H1 (cell line): ENCODE results near the gene ITPKB. TPM values are rescaled to one million over a fixed set of nuclear protein-coding genes. Genes with fewer than 3 reads are reported as not detected.
A peak's percentile ranks its signal among the peaks of the same experiment; 100 is the strongest.

ENCODE experiments used
- CTCF ChIA-PET: fragments of 300-600 bp; sonication (Branson Sonifier 250); formaldehyde crosslinking; loops from one replicate; lab custom pipeline; 2021; ENCODE audit not compliant: partially characterized antibody; lab: Charles Lee
- POLR2A ChIA-PET: fragments of 300-600 bp; sonication (Branson Sonifier 250); formaldehyde crosslinking; loops from one replicate; lab custom pipeline; 2021; ENCODE audit warnings: inconsistent platforms; ENCODE audit not compliant: partially characterized antibody; lab: Charles Lee
- DNase-seq, 2 experiments: peaks; one replicate each; pipeline versions ENCODE4 v3.0.0 to v3.0.0-alpha.2; 2010 to 2022; ENCODE audit warnings: low spot score in 2 of 2, low read depth in 1 of 2, mixed read lengths in 1 of 2
- FAIRE-seq: peaks from 2 replicates; lab custom pipeline; 2011; peaks lifted over from hg19 to GRCh38; lab: Jason Lieb, UNC
- H2AFZ ChIP-seq: 2 replicates; pipeline ENCODE4 v1.8.1; 2012; ENCODE audit warnings: low read length, inconsistent platforms
- H2AK5ac ChIP-seq: 2 replicates; pipeline ENCODE4 v1.6.1; 2013; ENCODE audit warnings: low read depth, low read length
- H2BK120ac ChIP-seq: replicated peaks from 2 replicates; pipeline ENCODE3; 2013; ENCODE audit warnings: low read depth, low read length, inconsistent platforms
- H2BK12ac ChIP-seq: 2 replicates; pipeline ENCODE4 v1.6.1; 2013; ENCODE audit warnings: low read depth, low read length
- H2BK15ac ChIP-seq: 2 replicates; pipeline ENCODE4 v1.6.1; 2013; ENCODE audit warnings: low read length
- H2BK20ac ChIP-seq: 2 replicates; pipeline ENCODE4 v1.6.1; 2013; ENCODE audit warnings: low read length
- H2BK5ac ChIP-seq: 2 replicates; pipeline ENCODE4 v1.6.1; 2013; ENCODE audit warnings: low read depth, low read length
- H3K14ac ChIP-seq: 2 replicates; pipeline ENCODE4 v1.6.1; 2013; ENCODE audit warnings: inconsistent platforms; ENCODE audit not compliant: insufficient read length
- H3K18ac ChIP-seq: 2 replicates; pipeline ENCODE4 v1.6.1; 2013; ENCODE audit warnings: low read length; ENCODE audit errors: extremely low read depth
- H3K23ac ChIP-seq: 2 replicates; pipeline ENCODE4 v1.6.1; 2013; ENCODE audit warnings: inconsistent platforms; ENCODE audit not compliant: insufficient read length
- H3K23me2 ChIP-seq: 2 replicates; pipeline ENCODE4 v1.6.1; 2013; ENCODE audit warnings: low read depth, low read length
- H3K27ac ChIP-seq: 2 replicates; pipeline ENCODE4 v1.6.1; 2011; ENCODE audit warnings: low read depth, low read length, inconsistent platforms
- H3K27me3 ChIP-seq, 4 experiments: replicated peaks in 1 of 4; 1 replicate in 1 of 4; 2 replicates in 3 of 4; pipeline versions ENCODE4 v1.6.1 to v1.8.1; 2011 to 2013; ENCODE audit warnings: low read length in 3 of 4, mild to moderate bottlenecking in 3 of 4, inconsistent platforms in 2 of 4, mixed read lengths in 2 of 4, moderate library complexity in 1 of 4; ENCODE audit not compliant: control insufficient read depth in 3 of 4, insufficient read depth in 3 of 4; ENCODE audit errors: extremely low read depth in 1 of 4
- H3K36me3 ChIP-seq, 4 experiments: 2 replicates each; pipeline versions ENCODE4 v1.6.1 to v1.8.1; 2011 to 2013; ENCODE audit warnings: mild to moderate bottlenecking in 4 of 4, low read length in 3 of 4, moderate library complexity in 2 of 4, control low read depth in 1 of 4, inconsistent platforms in 1 of 4; ENCODE audit not compliant: insufficient read depth in 4 of 4, control insufficient read depth in 2 of 4
- H3K4ac ChIP-seq: replicated peaks from 2 replicates; pipeline ENCODE3; 2013; ENCODE audit warnings: low read length, low read depth, mixed read lengths, inconsistent platforms; ENCODE audit not compliant: insufficient read length
- H3K4me1 ChIP-seq, 4 experiments: replicated peaks in 1 of 4; 1 replicate in 1 of 4; 2 replicates in 3 of 4; pipeline versions ENCODE4 v1.6.1 to v1.8.1; 2011 to 2013; ENCODE audit warnings: low read length in 3 of 4, inconsistent platforms in 2 of 4, mixed read lengths in 1 of 4; ENCODE audit not compliant: insufficient read depth in 4 of 4, control insufficient read depth in 3 of 4
- H3K4me2 ChIP-seq, 2 experiments: 2 replicates each; pipeline versions ENCODE4 v1.6.1 to v1.8.1; 2011 to 2013; ENCODE audit warnings: low read depth in 2 of 2, low read length in 2 of 2, control low read depth in 1 of 2, inconsistent platforms in 1 of 2, mild to moderate bottlenecking in 1 of 2; ENCODE audit not compliant: insufficient read depth in 1 of 2
- H3K4me3 ChIP-seq, 4 experiments: fragments of 200-600, 300-600 bp in 1 of 4; sonication (generic), shearing (Covaris generic), sonication (Bioruptor Twin) in 1 of 4; 2 replicates each; pipeline versions ENCODE4 v1.5.1 to v1.8.1; 2011 to 2016; ENCODE audit warnings: low read length in 4 of 4, low read depth in 3 of 4, control low read depth in 2 of 4, inconsistent platforms in 2 of 4, mild to moderate bottlenecking in 2 of 4, mixed read lengths in 1 of 4, moderate library complexity in 1 of 4; ENCODE audit not compliant: insufficient read depth in 2 of 4; ENCODE audit errors: extremely low read depth in 1 of 4
- H3K56ac ChIP-seq: replicated peaks from 2 replicates; pipeline ENCODE3; 2013; ENCODE audit warnings: low read depth, mild to moderate bottlenecking, mixed read lengths, low read length, inconsistent platforms; ENCODE audit not compliant: insufficient read length
- H3K79me1 ChIP-seq: 2 replicates; pipeline ENCODE4 v1.6.1; 2013; ENCODE audit warnings: low read depth, low read length, control low read depth
- H3K79me2 ChIP-seq, 2 experiments: 2 replicates each; pipeline versions ENCODE4 v1.6.1 to v1.8.1; 2012 to 2013; ENCODE audit warnings: low read length in 2 of 2, mild to moderate bottlenecking in 2 of 2, inconsistent platforms in 1 of 2; ENCODE audit not compliant: insufficient read depth in 2 of 2, control insufficient read depth in 1 of 2
- H3K9ac ChIP-seq, 4 experiments: replicated peaks in 1 of 4; 1 replicate in 1 of 4; 2 replicates in 3 of 4; pipeline versions ENCODE4 v1.6.1 to v1.8.1; 2011 to 2013; ENCODE audit warnings: low read depth in 3 of 4, low read length in 3 of 4, control low read depth in 2 of 4, mild to moderate bottlenecking in 2 of 4, moderate library complexity in 2 of 4, inconsistent platforms in 1 of 4; ENCODE audit errors: extremely low read depth in 1 of 4
- H3K9me3 ChIP-seq, 2 experiments: 2 replicates each; pipeline versions ENCODE4 v1.6.1 to v1.8.1; 2012 to 2013; ENCODE audit warnings: mild to moderate bottlenecking in 2 of 2, moderate library complexity in 2 of 2, control low read depth in 1 of 2, inconsistent platforms in 1 of 2, low read depth in 1 of 2, low read length in 1 of 2, mixed read lengths in 1 of 2; ENCODE audit not compliant: insufficient read depth in 2 of 2
- H4K20me1 ChIP-seq, 2 experiments: replicated peaks in 1 of 2; 2 replicates each; pipeline versions ENCODE3 to v1.8.1; 2011 to 2013; ENCODE audit warnings: inconsistent platforms in 2 of 2, low read length in 2 of 2, mild to moderate bottlenecking in 1 of 2; ENCODE audit not compliant: insufficient read depth in 2 of 2, control insufficient read depth in 1 of 2
- H4K5ac ChIP-seq: 2 replicates; pipeline ENCODE4 v1.6.1; 2013; ENCODE audit warnings: low read length, low read depth, mixed read lengths, inconsistent platforms; ENCODE audit not compliant: insufficient read length
- H4K8ac ChIP-seq: 2 replicates; pipeline ENCODE4 v1.8.0; 2013; ENCODE audit warnings: mild to moderate bottlenecking, moderate library complexity, low read length, inconsistent platforms; ENCODE audit not compliant: insufficient read depth; ENCODE audit errors: extremely low read depth
- H4K91ac ChIP-seq: replicated peaks from 2 replicates; pipeline ENCODE3; 2013; ENCODE audit warnings: low read length, mixed read lengths, inconsistent platforms; ENCODE audit not compliant: insufficient read length
- BCL11A ChIP-seq, 2 experiments: IDR thresholded peaks; one replicate each; pipeline ENCODE4 v1.6.1; 2011; ENCODE audit warnings: low read depth in 2 of 2, low read length in 2 of 2, mild to moderate bottlenecking in 2 of 2
- BRCA1 ChIP-seq: IDR thresholded peaks from 2 replicates; pipeline ENCODE4 v1.6.1; 2012; ENCODE audit warnings: low read depth, low read length, improper control_type of control experiment
- CREB1 ChIP-seq: IDR thresholded peaks from 2 replicates; pipeline ENCODE4 v1.6.1; 2012; ENCODE audit warnings: inconsistent platforms
- JUND ChIP-seq: IDR thresholded peaks from 2 replicates; pipeline ENCODE4 v1.6.1; 2011; ENCODE audit warnings: mild to moderate bottlenecking, improper control_type of control experiment, low read length
- KDM5A ChIP-seq: fragments of 200-600 bp; IDR thresholded peaks from 2 replicates; pipeline ENCODE4 v1.7.1; 2012; ENCODE audit warnings: mild to moderate bottlenecking, low read length, inconsistent platforms, mixed read lengths
- PHF8 ChIP-seq: fragments of 200-600 bp; sonication (generic); conservative IDR thresholded peaks from 2 replicates; pipeline ENCODE4 v1.7.1; 2012; ENCODE audit warnings: low read depth, mild to moderate bottlenecking, inconsistent platforms, low read length, moderate library complexity
- RAD21 ChIP-seq, 2 experiments: IDR thresholded peaks in 1 of 2; conservative IDR thresholded peaks in 1 of 2; 2 replicates each; pipeline ENCODE4 v1.6.1; 2011; ENCODE audit warnings: low read depth in 2 of 2, low read length in 2 of 2, improper control_type of control experiment in 1 of 2, inconsistent platforms in 1 of 2, mild to moderate bottlenecking in 1 of 2, moderate library complexity in 1 of 2
- RNF2 ChIP-seq: fragments of 200-900, 300-1000 bp; sonication (generic); IDR thresholded peaks from 2 replicates; pipeline ENCODE4 v1.7.1; 2016; ENCODE audit warnings: borderline replicate concordance, low read depth, mild to moderate bottlenecking, antibody characterized with exemption, low read length; ENCODE audit not compliant: poor library complexity, severe bottlenecking; ENCODE audit errors: missing control alignments
- RXRA ChIP-seq: IDR thresholded peaks from 2 replicates; pipeline ENCODE4 v1.6.1; 2011; ENCODE audit warnings: low read depth, mild to moderate bottlenecking, low read length, moderate library complexity; ENCODE audit not compliant: insufficient read depth
- SRF ChIP-seq: IDR thresholded peaks from 2 replicates; pipeline ENCODE4 v1.6.1; 2011; ENCODE audit warnings: mild to moderate bottlenecking, low read depth, low read length, moderate library complexity
- WGBS, 2 experiments: shearing (Covaris generic) in 1 of 2; methylation state at CpG; one replicate each; pipeline versions ENCODE4 v1.1.6 to v1.1.7; 2013 to 2015; ENCODE audit warnings: low lambda C conversion rate in 2 of 2, mixed read lengths in 2 of 2, inconsistent platforms in 1 of 2, low coverage in 1 of 2, missing lambda C conversion rate in 1 of 2; ENCODE audit not compliant: insufficient replicate concordance in 2 of 2, insufficient coverage in 1 of 2, insufficient read length in 1 of 2; ENCODE audit errors: extremely low coverage in 1 of 2, missing lambda C conversion rate in 1 of 2; 5-methylcytosine and 5-hydroxymethylcytosine counted together
- polyA plus RNA-seq, 7 experiments: library from polyadenylated mRNA; depleted of rRNA in 3 of 7; stranded (reverse) in 5 of 7; unstranded in 2 of 7; fragments of >200 nt in 5 of 7; fragments of 200-250 nt in 2 of 7; gene quantifications; 1 replicate in 5 of 7; 2 replicates in 1 of 7; 4 replicates in 1 of 7; pipeline versions ENCODE4 v1.2.1 to v1.2.3, GENCODE V29; 2011 to 2013; ENCODE audit warnings: missing spikeins in 2 of 7, mixed read lengths in 2 of 7
- total RNA-seq: library from RNA; stranded (reverse); fragmentation: NEBNext Ultra II Directional; extraction: Animal tissue kit (Norgen Biotek cat#: 25700); gene quantifications from 2 replicates; pipeline ENCODE4 v1.2.1, GENCODE V29; 2021

The ITPKB gene
- total and polyA plus RNA-seq, 2 of the 8 experiments (the other 6 are each of a cell fraction or from before 2014, with no cell fraction given), result 1.7 to 4.8 TPM

DNA sequence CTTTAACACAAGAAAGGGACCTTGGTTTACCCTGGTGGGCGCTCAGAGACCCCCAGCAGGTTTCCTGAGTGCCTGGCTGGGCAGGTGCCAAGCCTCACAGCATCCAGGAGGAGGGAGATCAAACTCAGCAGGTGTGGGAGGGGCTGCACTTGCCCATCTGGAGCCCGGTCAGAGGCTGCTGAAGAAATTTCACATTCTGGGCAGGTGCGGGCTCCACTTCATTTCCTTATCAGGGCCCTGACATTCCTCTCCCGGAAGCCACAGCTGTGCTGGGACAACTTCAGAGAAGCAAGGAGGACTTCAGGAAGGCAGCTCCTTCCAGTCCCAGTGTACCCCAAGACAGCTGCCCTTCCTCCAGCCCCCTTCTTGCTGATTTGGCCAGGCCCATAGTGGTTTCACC, 82.9 kb downstream of the ITPKB start:
- CTCF ChIA-PET, result interaction anchor here (1.3 to 1.4 kb wide), 2 partner anchors 23 to 25 kb away, joined by 3 read pairs; no protein-coding TSS in a partner anchor
- WGBS, 2 experiments, result 68% methylated on average over 4 of the region's 4 CpGs; no CpG with 5 or more reads in 1 of the 2 experiments
- H3K36me3 ChIP-seq, result no peaks in the 10 kb centered on the region

More for the DNA sequence above, 82.9 kb downstream of the ITPKB start:
- Histone ChIP-seq H3K4me3 (no peak overlapping the region), H4K91ac (no peak overlapping the region), H2BK20ac (peak overlapping the region; percentile 8; the same call in 1 of the 2 replicates), H2BK12ac (peak overlapping the region; percentile 53; the same call in 1 of the 2 replicates), H3K79me2 (no peaks in the 10 kb centered on the region), H3K4me1 (peaks cover 7 to 34% (median 23%) of the 10 kb centered on the region in 4 experiments), H3K9me3 (no peaks in the 10 kb centered on the region), H3K23ac (no peak overlapping the region)
- DNase-seq, result no peak
- TF ChIP-seq JUND (no peak), RXRA (no peak), RAD21 (IDR thresholded peaks at IDR 0.05 in 1 of 2, conservative IDR thresholded peaks at IDR 0.05 in 1 of 2; ENCODE audit: low read depth in 2 of 2, low read length in 2 of 2) (no peak), SRF (no peak), BRCA1 (no peak), CREB1 (no peak), BCL11A (IDR thresholded peaks at IDR 0.05; ENCODE audit: low read depth in 2 of 2, low read length in 2 of 2) (no peak), KDM5A (no peak), RNF2 (no peak), PHF8 (no peak)
- TF ChIP-seq, all 59 proteins: peak for 0
- Histone ChIP-seq H3K14ac (no peak overlapping the region), H4K20me1 (no peaks in the 10 kb centered on the region), H3K4ac (no peak overlapping the region), H3K18ac (no peak overlapping the region), H3K27me3 (no peaks in the 10 kb centered on the region), H3K79me1 (no peaks in the 10 kb centered on the region), H2AK5ac (no peak overlapping the region), H2AFZ (no peak overlapping the region), H4K8ac (no peak overlapping the region), H3K27ac (no peak overlapping the region), H2BK5ac (peak overlapping the region; percentile 92; the same call in 1 of the 2 replicates), H2BK15ac (0 out of 2 replicates have a peak overlapping the region, but pooled peaks have one; percentile 25), H3K23me2 (no peaks in the 10 kb centered on the region), H2BK120ac (no peak overlapping the region), H3K56ac (no peak overlapping the region), H4K5ac (no peak overlapping the region), H3K4me2 (no peak overlapping the region), H3K9ac (no peak overlapping the region)
- POLR2A ChIA-PET, result interaction anchor here (0.7 to 2.3 kb wide), 5 partner anchors 10 to 47 kb away, joined by 3 to 5 read pairs (median 3); no protein-coding TSS in a partner anchor
- FAIRE-seq, result no peak
